ENCODE data around the gene UBE2L5.

Gene UBE2L5

GRCh38 chr13:30422054-30422839, at the start of gene UBE2L5:
Gene UBE2L5, plus strand, starts transcription at chr13:30422493. Its CDS starts 5,498 bp downstream, at chr13:30427991.
- DNase-seq (ENCODE audit: low read depth in 2 of 2) = peak; percentile 33 to 43

GRCh38 chr13:30373727-30374126, 48.6 kb upstream of the UBE2L5 start:
- no peak for DNase-seq (ENCODE audit: low read depth in 2 of 2)

GRCh38 chr13:30375265-30375835, 46.9 kb upstream of the UBE2L5 start:
- no peak for DNase-seq (ENCODE audit: low read depth in 2 of 2)

GRCh38 chr13:30376426-30377311, 45.6 kb upstream of the UBE2L5 start:
- DNase-seq (ENCODE audit: low read depth in 2 of 2) = peak; percentile 12 to 35

GRCh38 chr13:30377312-30377685, 45.0 kb upstream of the UBE2L5 start:
- no peak for DNase-seq (ENCODE audit: low read depth in 2 of 2)

GRCh38 chr13:30378191-30378590, 44.1 kb upstream of the UBE2L5 start:
- no peak for DNase-seq (ENCODE audit: low read depth in 2 of 2)

GRCh38 chr13:30381049-30381448, 41.2 kb upstream of the UBE2L5 start:
- no peak for DNase-seq (ENCODE audit: low read depth in 2 of 2)

GRCh38 chr13:30382836-30383525, 39.3 kb upstream of the UBE2L5 start:
- DNase-seq (ENCODE audit: low read depth in 2 of 2) = no peak

GRCh38 chr13:30388406-30389283, 33.6 kb upstream of the UBE2L5 start:
- DNase-seq (ENCODE audit: low read depth in 2 of 2) = no peak

- no peak for DNase-seq (ENCODE audit: low read depth in 2 of 2)
These were observed 30.2 kb upstream of the UBE2L5 start for GRCh38 chr13:30391956-30392680.

GRCh38 chr13:30392681-30393045, 29.6 kb upstream of the UBE2L5 start:
- DNase-seq (ENCODE audit: low read depth in 2 of 2) = no peak

- DNase-seq (ENCODE audit: low read depth in 2 of 2) = no peak
These were observed 27.5 kb upstream of the UBE2L5 start for GRCh38 chr13:30394751-30395191.

- peak in 1 of 2 donors; percentile 25 for DNase-seq (ENCODE audit: low read depth in 2 of 2)
These were observed 26.8 kb upstream of the UBE2L5 start for GRCh38 chr13:30395192-30396158.

- no peak for DNase-seq (ENCODE audit: low read depth in 2 of 2)
These were observed 25.7 kb upstream of the UBE2L5 start for GRCh38 chr13:30396434-30397075.

GRCh38 chr13:30398601-30399072, 23.7 kb upstream of the UBE2L5 start:
- no peak for DNase-seq (ENCODE audit: low read depth in 2 of 2)

GRCh38 chr13:30400376-30400775, 21.9 kb upstream of the UBE2L5 start:
- DNase-seq (ENCODE audit: low read depth in 2 of 2) = no peak

GRCh38 chr13:30401347-30401746, 20.9 kb upstream of the UBE2L5 start:
- DNase-seq (ENCODE audit: low read depth in 2 of 2) = no peak

GRCh38 chr13:30403456-30403855, 18.8 kb upstream of the UBE2L5 start:
- no peak for DNase-seq (ENCODE audit: low read depth in 2 of 2)
